ENCODE measurements around the gene SLC22A23.

- TF ChIP-seq POLR2A (IDR thresholded peaks at IDR 0.05; ENCODE audit: low read depth, low read length) (no peak), TAF1 (IDR thresholded peaks at IDR 0.05; ENCODE audit: borderline replicate concordance, low read depth, low read length) (no peak)
Measured at GRCh38 chr6:3363296-3364025, 93.4 kb downstream of the SLC22A23 start.

All from GM12892 (cell line).